ENCODE data around the gene PIK3C2G.

Gene PIK3C2G

DNA sequence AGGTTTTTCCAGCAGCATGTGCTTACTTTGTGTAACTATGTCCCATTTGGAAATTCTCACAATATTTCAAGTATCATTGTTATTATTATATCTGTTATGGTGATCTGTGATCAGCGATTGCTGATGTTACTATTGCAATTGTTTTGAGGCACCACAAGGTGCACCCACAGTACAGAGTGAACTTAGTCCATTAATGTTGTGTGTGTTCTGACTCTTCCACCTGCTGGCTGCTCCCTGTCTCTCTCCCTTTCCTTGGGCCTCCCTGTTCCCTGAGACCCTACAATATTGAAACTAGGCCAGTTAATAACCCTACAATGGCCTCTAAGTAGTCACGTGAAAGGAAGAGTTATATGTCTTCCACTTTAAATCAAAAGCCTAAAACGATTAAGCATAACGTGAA, 153.9 kb downstream of the PIK3C2G start:
- no peak for DNase-seq (ENCODE audit: low spot score)

DNA sequence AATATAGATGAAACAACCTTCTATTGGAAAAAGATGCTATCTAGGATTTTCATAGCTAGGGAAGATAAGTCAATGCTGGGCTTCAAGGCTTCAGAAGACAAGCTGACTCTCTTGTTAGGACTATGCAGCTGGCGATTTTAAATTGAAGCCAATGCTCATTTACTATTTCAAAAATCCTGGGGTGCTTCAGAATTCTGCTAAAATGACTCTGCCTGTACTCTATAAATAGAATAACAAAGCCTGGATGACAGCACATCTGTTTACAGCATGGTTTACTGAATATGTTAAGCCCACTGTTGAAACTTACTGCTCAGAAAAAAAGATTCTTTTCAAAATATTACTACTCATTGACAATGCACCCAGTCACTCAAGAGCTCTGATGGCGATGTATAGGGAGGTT, 155.1 kb downstream of the PIK3C2G start:
- DNase-seq (ENCODE audit: low spot score) = no peak

GRCh38 chr12:18419311-18419710, 158.0 kb downstream of the PIK3C2G start:
- DNase-seq (ENCODE audit: low spot score) = no peak

- no peak for DNase-seq (ENCODE audit: low spot score)
These were observed 160.5 kb downstream of the PIK3C2G start for GRCh38 chr12:18421867-18422266.

- no peak for DNase-seq (ENCODE audit: low spot score)
These were observed 161.6 kb downstream of the PIK3C2G start for GRCh38 chr12:18422871-18423270.

DNA sequence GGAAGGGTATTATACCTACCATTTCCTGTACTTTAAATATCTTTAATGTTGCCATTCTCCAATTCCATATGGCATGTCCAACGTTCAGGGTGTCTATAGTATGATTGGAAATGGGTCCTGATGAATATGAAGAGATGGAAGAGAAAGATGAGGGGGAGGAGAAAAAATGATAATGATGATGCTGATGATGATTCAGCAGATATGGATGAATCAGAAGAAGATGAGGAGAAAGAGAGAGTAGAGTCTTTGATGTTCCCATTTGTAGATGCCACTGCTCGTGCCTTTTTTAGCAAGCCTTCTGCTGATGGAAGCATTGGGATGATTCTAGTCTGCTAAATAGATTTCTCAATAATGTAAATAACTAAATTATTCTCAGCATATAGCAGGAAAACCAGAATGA, 163.5 kb downstream of the PIK3C2G start:
- no peak for DNase-seq (ENCODE audit: low spot score)

DNA sequence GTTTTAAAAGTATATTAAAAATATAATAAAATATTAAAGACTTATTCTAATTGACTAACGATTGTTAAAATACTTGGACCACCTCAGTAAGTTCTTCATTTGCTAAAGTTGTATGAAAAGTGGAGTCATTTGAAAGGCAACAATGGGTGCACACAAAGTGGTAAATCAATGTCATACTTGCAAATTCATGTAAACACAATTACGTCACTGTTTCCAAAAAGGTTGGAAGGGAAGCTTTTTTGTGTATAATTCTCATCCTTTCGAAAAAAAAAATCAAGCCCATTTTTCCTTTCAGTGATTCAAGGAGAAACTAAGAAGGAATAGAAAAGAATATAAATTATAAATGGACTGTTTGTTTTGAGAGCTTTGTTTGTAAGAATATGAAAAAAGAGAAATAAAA, 166.2 kb downstream of the PIK3C2G start:
- DNase-seq (ENCODE audit: low spot score) = no peak

DNA sequence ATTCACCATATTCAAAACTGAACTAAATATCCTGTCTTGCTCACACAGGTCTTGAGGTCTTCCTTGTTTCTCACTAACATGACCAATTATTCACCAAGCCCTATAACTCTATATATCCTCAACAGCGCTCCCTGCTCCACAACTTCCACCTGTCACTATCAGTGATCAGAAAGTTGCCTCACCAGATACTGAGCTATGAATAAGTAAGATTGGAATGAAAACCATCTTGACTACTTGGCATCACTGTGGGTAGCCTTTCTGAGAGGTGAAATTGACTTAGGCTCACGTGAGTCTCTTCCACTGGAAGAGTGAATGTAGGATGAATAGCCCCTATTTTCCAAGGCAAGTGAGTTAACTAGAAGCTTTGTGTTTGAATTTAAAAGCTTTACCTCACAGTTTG, 167.1 kb downstream of the PIK3C2G start:
- no peak for DNase-seq (ENCODE audit: low spot score)

- no peak for DNase-seq (ENCODE audit: low spot score)
These were observed 168.0 kb downstream of the PIK3C2G start for GRCh38 chr12:18429366-18429765.

DNA sequence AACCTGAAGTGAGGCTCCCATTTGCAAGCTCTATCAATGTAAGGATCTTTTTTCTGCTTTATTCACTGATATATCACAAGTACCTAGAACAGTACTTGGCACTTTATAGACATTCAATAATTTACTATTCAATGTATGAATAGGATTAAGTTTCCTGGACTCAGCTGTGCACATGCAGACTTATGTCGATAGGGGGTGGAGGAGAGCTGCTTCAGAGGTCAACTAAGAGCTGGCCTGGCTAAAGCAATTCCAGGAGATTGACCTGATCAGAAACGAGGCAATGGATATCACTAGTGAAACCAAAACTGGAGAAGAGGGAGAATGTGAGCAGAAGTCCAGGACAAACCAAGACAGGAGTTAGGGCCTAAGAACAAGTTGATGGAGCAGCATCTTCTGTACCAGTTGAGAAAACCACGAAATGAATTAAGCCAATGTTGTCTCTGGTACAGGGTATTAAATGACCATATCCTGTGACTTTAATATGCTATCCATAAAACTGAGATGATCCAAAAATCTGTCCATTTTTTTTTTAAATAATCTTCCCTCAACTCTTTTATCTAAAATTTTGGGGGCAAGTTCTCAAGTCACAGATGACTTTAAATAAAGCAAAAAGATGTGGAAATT, 169.2 kb downstream of the PIK3C2G start:
- peak; percentile 60 for DNase-seq (ENCODE audit: low spot score)

DNA sequence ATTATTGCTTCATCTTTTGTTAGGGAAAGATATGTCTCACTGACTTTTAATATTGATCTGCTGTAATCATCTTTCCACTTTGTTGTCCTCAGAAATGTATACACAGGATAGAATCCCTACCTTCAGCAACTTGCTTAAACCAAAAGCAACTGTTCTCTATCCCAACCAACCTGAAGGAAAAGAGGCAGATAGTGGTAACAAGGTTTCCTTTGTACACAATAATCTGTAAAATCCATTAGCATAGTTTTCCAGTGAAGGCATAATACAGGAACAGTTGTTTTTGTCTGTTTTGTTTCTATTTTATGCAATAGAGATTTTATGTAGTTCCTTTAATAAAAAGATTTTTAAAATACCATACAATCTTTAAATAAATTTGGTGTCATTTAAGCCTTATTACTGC, 170.5 kb downstream of the PIK3C2G start:
- DNase-seq (ENCODE audit: low spot score) = no peak

DNA sequence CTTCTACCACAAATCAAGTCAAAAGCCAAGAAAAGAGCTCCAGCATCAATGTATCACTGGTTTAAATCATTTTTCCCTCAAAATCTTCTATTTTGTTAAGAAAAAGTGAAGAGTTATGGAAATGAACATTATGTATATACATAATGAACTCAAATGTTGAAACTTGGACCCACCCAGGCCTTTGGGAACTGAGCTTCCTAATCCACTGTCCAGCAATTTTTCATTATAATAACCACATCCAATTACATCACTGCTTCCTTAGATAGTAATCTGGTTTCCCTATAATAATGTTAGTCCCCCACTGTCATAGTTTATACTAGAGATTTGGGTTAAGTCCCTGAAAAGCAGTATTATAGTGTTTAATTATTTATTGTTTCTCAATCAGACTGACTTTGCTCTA, 170.9 kb downstream of the PIK3C2G start:
- no peak for DNase-seq (ENCODE audit: low spot score)

- no peak for DNase-seq (ENCODE audit: low spot score)
These were observed 174.9 kb downstream of the PIK3C2G start for GRCh38 chr12:18436170-18436569.

DNA sequence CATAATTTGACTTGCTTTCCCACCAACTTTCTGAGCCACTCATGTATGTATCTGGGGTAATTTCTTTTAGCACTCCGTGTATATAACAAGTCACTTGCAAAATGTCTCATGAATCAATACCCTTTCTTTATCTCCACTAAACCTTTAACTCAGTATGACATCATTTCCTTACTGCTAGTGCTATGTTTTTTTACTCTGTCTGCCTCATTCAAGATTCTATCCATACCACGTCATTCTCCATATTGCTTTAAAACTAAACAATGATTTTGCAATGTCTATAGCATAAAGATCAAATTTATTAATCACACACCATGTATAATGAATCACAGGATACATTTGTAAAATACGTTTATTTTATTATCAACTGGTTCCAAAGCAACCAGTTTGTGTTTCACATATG, 178.2 kb downstream of the PIK3C2G start:
- no peak for DNase-seq (ENCODE audit: low spot score)

DNA sequence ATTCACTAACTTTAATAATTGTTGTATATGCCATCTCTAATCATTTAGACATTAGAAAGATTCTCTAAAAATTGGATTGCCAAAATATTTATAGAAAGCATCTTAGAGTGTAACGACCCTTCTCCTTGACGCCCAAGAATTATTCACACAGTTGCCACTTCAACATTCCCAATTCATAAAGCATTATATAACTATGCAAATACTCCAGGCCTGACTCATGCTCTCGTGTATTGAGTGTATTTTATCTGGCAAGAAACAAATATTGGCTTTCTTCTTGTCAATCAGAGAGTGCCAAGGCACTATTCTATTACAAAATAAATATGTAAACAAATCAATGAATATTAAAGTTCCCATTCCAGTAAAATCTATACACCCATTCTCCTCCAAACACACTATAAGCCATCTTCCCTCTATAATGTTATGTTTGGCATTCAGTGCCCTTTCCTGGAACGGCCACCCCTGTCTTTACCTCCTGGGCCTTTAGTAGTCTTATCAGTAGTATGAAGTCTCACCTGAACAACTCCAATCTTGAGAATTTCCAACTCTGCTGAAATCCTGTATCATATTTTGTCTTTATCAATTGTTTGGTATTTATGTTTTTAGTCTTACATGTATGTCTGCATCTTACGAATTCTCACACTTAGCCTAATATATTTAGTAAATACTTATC, 182.6 kb downstream of the PIK3C2G start:
- DNase-seq (ENCODE audit: low spot score) = no peak

GRCh38 chr12:18446061-18446644, 184.8 kb downstream of the PIK3C2G start:
- DNase-seq (ENCODE audit: low spot score) = peak; percentile 14

DNA sequence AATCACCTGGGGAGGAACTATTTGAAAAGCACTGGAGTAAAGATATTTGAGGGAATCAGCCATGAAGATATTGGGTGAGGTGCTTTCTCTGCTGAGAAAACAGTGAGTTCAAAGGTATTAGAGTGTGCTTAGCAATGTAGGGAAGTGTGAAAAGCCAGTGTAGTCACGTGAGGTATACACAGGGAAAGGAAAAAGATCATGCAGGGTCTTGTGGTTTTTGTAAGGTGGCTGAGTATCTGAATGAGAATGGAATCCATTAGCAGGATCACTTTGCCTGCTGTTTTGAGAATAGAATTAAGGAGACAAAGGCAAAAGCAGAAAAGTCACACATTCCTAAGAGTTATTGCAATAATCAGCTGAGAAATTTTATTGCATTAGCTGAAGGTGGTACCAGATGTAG, 193.0 kb downstream of the PIK3C2G start:
- peak; percentile 48 for DNase-seq (ENCODE audit: low spot score)

DNA sequence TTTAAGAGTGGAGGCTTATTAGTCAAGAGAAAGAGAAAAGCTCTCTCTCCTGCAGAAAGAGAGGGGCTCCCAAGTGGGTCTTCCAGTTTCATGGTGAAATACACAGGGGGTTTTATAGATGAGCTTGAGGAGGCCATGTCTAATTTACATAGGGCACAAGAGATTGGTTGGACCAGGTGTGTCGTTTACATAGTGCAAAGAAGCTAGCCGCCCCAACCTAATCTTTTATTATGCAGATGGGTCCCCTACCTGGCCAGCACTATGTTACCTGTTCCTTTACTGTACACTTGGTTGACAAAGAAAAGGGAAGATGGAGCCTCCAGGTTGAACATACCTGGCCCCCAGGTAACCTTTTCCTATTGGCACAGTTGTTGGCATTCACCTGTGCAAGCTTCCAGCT, 195.0 kb downstream of the PIK3C2G start:
- no peak for DNase-seq (ENCODE audit: low spot score)

GRCh38 chr12:18457362-18457761, 196.0 kb downstream of the PIK3C2G start:
- DNase-seq (ENCODE audit: low spot score) = no peak

- DNase-seq (ENCODE audit: low spot score) = no peak
These were observed 200.4 kb downstream of the PIK3C2G start for GRCh38 chr12:18461758-18462157.

DNA sequence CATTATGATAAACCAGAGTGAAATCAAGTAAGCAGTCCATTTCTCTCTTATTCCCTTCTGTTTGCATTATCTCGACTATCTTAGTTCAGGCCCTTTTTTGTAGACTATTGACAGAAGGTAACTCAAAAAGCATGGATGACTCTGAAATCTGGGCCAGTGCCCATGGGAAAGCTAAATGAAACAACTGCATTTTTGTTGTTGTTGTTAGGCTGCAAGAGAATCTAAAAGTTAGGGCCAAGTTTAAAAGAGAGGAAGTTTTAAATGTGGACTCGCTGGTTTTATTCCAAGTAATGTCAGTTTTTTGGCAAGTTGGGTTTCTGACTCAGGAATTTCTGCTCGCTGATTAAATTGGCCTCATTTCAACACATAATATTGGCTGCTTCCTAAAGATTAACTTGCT, 201.1 kb downstream of the PIK3C2G start:
- no peak for DNase-seq (ENCODE audit: low spot score)

- DNase-seq (ENCODE audit: low spot score) = no peak
These were observed 206.4 kb downstream of the PIK3C2G start for GRCh38 chr12:18467620-18468245.
